AG04450 (cell line): ENCODE measurements around the gene BABAM2. TPM values are rescaled to one million over a fixed set of nuclear protein-coding genes. Genes with fewer than 3 reads are reported as not detected.

ENCODE experiments used
- CTCF ChIA-PET: fragments of 300-600, 350-600 bp; formaldehyde crosslinking; extraction: SDS; loops from one replicate; lab custom pipeline; 2022; ENCODE audit warnings: antibody characterized with exemption, inconsistent platforms; lab: Charles Lee
- POLR2A ChIA-PET: fragments of 350-600 bp; formaldehyde crosslinking; extraction: SDS; loops from one replicate; lab custom pipeline; 2021; ENCODE audit warnings: antibody characterized with exemption, inconsistent platforms; lab: Yijun Ruan, JAX
- DNase-seq: peaks from one replicate; pipeline ENCODE4 v3.0.0-alpha.2; 2011; ENCODE audit warnings: low read depth, low spot score
- H3K27ac ChIP-seq: one replicate; pipeline ENCODE4 v1.5.1; 2012; ENCODE audit warnings: low read depth, low read length, control low read depth
- H3K27me3 ChIP-seq: one replicate; pipeline ENCODE4 v1.6.0; 2012; ENCODE audit warnings: low read length; ENCODE audit not compliant: control insufficient read depth, insufficient read depth
- H3K4me3 ChIP-seq: 2 replicates; pipeline ENCODE4 v1.5.1; 2011; ENCODE audit warnings: mild to moderate bottlenecking, low read depth, low read length, control low read depth
- H3K9me3 ChIP-seq: 2 replicates; pipeline ENCODE4 v1.5.1; 2012; ENCODE audit warnings: low read length; ENCODE audit not compliant: control insufficient read depth, insufficient read depth
- CTCF ChIP-seq: IDR thresholded peaks from 2 replicates; pipeline ENCODE4 v1.5.1; 2011; ENCODE audit warnings: low read depth, low read length, control low read depth, inconsistent platforms
- polyA plus RNA-seq: library from polyadenylated mRNA; depleted of rRNA; stranded (reverse); fragments of >200 nt; gene quantifications from 2 replicates; pipeline ENCODE4 v1.2.3, GENCODE V29; 2011

BABAM2 gene
- polyA plus RNA-seq, 1 experiment = 44.5 TPM

DNA sequence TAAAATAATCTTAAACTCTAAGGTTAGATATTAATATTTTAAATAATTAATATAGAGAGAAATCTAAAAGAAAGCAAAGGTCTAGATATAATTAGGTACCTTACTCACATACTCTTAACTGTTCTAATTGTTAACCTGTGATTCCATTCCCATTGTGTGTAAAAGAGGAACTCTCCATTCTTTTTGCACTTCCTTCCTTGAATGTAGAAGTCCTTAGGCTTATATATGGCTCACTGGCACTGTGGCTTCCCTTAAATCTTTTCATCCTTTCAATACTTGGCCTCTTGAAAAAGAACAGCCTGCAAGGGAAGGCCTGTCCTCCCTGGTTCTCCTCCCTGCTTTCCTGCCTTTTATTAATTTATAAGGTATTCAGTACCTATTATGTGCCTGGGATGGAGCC is 319.3 kb downstream of the BABAM2 start:
- POLR2A ChIA-PET = no interaction called here

DNA sequence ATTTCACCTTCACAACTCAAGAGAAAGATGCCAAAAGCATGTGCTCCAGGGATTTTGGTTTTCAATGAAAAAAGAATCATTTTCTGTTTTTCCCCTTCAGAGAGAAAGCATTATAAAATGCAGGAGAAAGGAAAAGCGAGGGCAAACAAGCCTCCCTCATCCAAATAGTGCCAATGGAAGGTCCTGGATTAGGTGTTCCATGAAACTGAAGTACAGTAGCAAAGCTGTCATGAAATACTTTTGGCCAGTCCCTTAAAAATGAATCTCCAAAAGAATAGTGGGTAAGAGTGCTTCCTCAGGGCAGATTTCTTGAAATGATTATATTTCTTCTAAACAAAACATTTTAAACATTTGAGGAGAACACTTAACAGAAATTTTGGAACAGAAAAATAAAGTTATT is 320.0 kb downstream of the BABAM2 start:
- no peak for TF ChIP-seq CTCF
- H3K9me3 ChIP-seq = no peaks in the 10 kb centered on the region
- no peaks in the 10 kb centered on the region for H3K27me3 ChIP-seq
- ChIA-PET POLR2A (no interaction called here), CTCF (no interaction called here)
- no peak for DNase-seq
- H3K4me3 ChIP-seq = no peak overlapping the region
- no peak overlapping the region for H3K27ac ChIP-seq

More for the DNA sequence above, 319.3 kb downstream of the BABAM2 start:
- TF ChIP-seq CTCF = no peak
- Histone ChIP-seq H3K27ac (no peak overlapping the region), H3K27me3 (no peaks in the 10 kb centered on the region), H3K4me3 (no peak overlapping the region), H3K9me3 (no peaks in the 10 kb centered on the region)
- CTCF ChIA-PET = no interaction called here
- no peak for DNase-seq

DNA sequence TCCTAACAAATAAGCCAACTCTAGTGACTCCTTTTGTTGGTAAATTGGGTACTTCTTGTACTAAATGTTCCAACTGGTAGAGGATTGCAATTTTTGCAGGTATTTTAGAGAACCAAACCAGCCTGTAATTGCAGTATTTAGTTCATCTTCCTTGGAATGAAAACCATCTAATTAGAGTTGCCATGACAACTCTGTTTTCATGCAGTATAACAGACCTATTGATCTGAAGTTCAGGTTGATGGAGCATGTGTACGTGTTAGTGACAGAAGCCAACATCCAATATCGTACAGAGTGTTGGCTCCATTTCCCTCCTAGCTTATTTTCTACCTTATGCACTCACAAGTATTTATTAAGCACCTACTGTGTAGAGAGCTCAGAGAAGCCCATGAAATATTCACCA is 325.8 kb downstream of the BABAM2 start:
- Histone ChIP-seq H3K27me3 (no peaks in the 10 kb centered on the region), H3K4me3 (no peak overlapping the region), H3K27ac (no peak overlapping the region), H3K9me3 (no peaks in the 10 kb centered on the region)
- ChIA-PET POLR2A (no interaction called here), CTCF (no interaction called here)
- no peak for TF ChIP-seq CTCF
- DNase-seq = no peak

GRCh38 chr2:28217042-28217740 is 326.7 kb downstream of the BABAM2 start:
- Histone ChIP-seq H3K27ac (no peak overlapping the region), H3K4me3 (no peak overlapping the region), H3K9me3 (no peaks in the 10 kb centered on the region), H3K27me3 (no peaks in the 10 kb centered on the region)
- POLR2A ChIA-PET = no interaction called here
- no peak for DNase-seq
- no peak for TF ChIP-seq CTCF
- CTCF ChIA-PET = no interaction called here

GRCh38 chr2:28219138-28219537 is 328.6 kb downstream of the BABAM2 start:
- no peak for DNase-seq

More at GRCh38 chr2:28219138-28219537, 328.6 kb downstream of the BABAM2 start:
- no peak for TF ChIP-seq CTCF
- H3K4me3 ChIP-seq = no peak overlapping the region
- no peak overlapping the region for H3K27ac ChIP-seq
- ChIA-PET POLR2A (interaction anchor here (0.6 kb wide), 1 partner anchor 61 kb away, joined by 3 read pairs; no protein-coding TSS in a partner anchor), CTCF (no interaction called here)
- no peaks in the 10 kb centered on the region for H3K9me3 ChIP-seq
- no peaks in the 10 kb centered on the region for H3K27me3 ChIP-seq
